Lower leg skin (tissue), 3 donors: Measurements from ENCODE around the gene MBOAT1.

Experiments
- CTCF ChIP-seq, 3 donors: fragments of 450-650 bp; IDR thresholded peaks; one replicate each; pipeline ENCODE4 v1.5.1; 2016; ENCODE audit warnings: antibody characterized with exemption in 3 of 3, mild to moderate bottlenecking in 3 of 3, moderate library complexity in 2 of 3
- POLR2A ChIP-seq, 2 donors: fragments of 450-650 bp; IDR thresholded peaks; one replicate each; pipeline ENCODE4 v1.6.1; 2016 to 2017; ENCODE audit warnings: antibody characterized with exemption in 2 of 2, mild to moderate bottlenecking in 1 of 2, moderate library complexity in 1 of 2

- TF ChIP-seq POLR2A (IDR thresholded peaks at IDR 0.05) (no peak), CTCF (IDR thresholded peaks at IDR 0.05) (no peak)
Observed at GRCh38 chr6:20173833-20174792, 38.2 kb downstream of the MBOAT1 start.
